Frontal cortex (tissue), 4 donors: ENCODE results near the gene RAC3. TPM values are rescaled to one million over a fixed set of nuclear protein-coding genes. Genes with fewer than 3 reads are reported as not detected.
"Not testable (repeated sequence)": the region's sequence is repeated elsewhere in the genome, so short reads cannot be mapped to it uniquely, and the experiment has no call there.

Experiments used
- DNase-seq, 2 donors: peaks; one replicate each; pipeline ENCODE4 v3.0.0; 2012; ENCODE audit warnings: low spot score in 2 of 2
- FAIRE-seq: peaks from 2 replicates; lab custom pipeline; 2012; peaks lifted over from hg19 to GRCh38; lab: Jason Lieb, UNC
- total RNA-seq: library from RNA; depleted of rRNA; stranded (reverse); fragments of >200 nt; gene quantifications from one replicate; pipeline ENCODE4 v1.2.3, GENCODE V29; 2014
- donor health status: control.
- donor health status: control.
- donor health status: control.

The RAC3 gene
- total RNA-seq, 1 donor from 2014 or later, result 110 TPM

DNA sequence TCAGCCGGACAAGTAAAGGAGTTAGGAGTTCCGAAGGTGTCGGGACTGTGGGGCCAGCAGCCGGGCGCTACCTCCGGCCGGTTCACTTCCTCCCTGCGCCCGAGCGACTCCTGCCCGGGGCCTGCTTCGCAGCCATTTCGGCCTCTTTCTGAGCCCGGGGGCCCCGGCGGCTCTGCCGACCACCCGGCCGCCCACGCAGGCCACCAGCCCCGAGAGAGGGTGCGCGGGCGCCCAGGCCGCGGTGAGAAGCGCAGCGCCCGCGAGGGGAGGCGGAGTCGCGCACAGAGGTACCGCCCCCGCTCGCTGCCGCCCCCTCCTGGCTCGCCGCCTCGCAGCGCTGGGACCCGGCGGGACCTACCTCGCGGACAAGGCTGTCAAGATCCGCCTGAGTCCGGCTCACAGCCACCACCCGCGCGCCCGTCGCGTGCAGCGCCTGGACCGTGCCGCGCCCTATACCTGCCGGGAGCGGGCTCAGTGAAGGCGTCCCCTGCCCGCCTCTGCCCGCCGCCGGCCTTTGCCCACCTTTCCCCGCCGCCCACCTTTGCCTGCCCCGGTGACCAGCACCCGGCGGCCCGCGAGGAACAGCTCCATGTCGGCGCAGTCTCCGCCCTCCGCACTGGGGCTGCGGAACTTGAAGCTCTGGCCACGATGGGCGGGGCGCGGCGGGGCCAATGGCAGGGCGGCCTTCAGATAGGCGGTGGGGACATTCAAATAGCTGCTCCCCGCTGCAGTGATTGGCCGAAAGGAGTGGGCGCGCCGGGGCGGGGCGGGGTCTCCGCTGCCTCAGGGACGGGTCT lies 5.8 kb downstream of the RAC3 start, which contains the start of gene DCXR:
DCXR (minus strand) TSS at position 606 of the 797 bp plus-strand sequence; CDS start at position 591, 15 bp downstream.
- no peak for FAIRE-seq
- DNase-seq, result peak; percentile 96 to 98

DNA sequence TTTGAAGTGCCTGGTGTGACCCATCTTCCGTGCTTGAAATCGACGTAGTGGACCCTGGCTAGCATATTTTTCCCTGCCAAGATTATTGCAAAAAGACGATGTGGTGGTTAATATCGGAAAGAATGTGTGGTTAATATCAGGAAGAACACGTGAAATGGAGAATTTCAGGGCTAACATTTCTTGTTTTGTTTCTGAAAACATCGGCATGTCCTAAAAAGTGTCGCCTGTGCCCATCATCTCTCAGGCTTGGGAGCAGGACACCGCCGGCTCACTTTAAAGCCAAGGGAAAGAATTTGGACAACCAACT lies 6.4 kb downstream of the RAC3 start:
- no peak for FAIRE-seq

DNA sequence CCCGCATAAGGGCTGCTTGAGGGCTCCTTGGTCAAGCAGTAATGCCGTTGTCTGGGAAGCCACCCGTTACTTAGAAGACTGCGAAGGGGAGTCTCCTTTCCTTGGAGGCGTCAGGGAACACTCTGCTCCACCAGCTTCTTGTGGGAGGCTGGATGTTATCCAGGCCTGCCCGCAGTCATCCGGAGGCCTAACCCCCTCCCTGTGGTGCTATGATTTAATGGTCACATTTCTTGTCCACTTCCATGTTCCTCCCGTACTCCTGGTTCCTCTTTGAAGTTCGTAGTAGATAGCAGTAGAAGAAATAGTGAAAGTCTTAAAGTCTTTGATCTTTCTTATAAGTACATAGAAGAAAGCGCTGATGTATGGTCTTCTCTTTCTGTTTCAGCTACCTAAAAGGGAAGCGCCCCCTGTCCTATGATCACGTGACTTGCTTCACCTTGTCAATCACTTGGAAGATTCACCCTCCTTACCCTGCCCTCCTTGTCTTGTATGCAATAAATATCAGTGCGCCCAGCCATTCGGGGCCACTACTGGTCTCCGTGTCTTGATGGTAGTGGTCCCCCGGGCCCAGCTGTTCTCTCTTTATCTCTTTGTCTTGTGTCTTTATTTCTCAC lies 7.4 kb downstream of the RAC3 start:
- DNase-seq, FAIRE-seq: not testable (repeated sequence)

More for the DNA sequence above, 6.4 kb downstream of the RAC3 start:
- DNase-seq, result no peak

DNA sequence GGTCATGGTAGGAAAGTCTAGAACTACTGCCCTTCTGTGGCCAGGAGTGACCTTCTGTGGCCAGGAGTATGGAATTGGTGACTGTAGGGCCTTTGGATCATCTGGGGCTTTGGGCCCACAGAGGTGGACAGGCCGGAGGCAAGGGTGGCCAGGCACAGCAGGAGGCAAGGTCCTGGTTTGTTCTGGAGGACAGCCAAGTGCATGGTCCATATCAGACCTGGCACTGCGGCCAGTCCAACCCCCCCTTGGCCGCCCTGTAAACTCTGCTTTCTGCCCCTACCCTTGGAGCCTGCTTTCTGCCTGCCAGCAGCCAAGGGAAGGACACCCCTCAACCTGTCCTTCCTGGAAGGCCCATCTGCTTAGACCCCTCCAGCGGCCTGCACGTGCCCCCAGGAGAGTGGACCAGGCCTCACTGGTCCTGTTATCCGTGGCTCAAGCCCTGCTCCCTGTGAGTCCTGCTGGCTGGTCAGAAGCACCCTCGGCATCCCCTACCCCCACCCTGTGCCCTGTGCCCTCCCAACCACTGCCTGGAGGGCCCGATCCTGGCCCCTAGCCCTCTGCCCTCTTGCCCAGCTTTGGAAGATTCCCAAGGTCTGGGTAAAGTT lies 8.3 kb downstream of the RAC3 start:
- DNase-seq, result no peak
- FAIRE-seq, result no peak

DNA sequence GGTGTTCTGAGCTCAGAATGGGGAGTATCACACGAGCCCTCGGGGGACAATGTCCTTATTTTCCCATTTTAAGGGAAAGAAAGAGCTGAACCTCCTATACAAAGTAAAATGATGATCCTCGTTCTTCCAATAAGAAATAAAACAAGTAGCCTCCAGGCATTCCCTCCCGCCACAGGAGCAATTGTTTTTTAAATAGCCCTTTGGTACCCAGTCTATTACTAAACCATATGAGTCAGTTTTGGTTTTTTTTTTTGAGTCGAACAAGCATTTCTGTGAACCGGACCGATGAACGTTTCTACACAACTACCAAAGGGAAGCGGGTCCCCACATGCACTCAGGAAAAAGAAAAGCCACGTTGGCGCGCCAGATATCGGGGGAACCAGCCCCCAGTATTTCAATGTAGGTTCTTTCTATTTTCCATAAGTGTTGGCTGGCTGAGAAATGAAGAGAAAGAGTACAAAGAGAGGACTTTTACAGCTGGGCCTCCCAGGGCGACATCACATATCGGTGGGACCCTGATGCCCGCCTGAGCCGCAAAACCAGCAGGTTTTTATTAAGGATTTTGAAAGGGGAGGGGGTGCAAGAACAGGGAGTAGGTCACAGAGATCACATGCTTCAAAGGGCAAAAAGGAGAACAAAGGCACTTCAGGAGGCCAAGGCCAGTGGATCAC lies 9.8 kb downstream of the RAC3 start:
- no peak for FAIRE-seq
- no peak for DNase-seq

DNA sequence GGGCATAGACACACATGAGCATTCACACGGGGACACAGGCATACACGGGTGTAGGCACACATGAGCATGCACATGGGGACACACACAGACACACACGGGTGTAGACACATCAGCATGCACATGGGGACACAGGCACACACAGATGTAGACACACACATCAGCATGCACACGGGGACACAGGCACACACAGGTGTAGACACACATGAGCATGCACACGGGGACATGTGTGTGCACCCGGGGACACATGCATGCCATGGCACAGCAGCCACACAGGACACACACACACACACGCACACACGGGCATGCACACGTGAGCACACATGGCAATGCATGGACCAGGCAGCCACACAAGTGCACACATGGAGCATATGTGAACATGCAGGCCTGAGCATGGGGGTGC lies 11.2 kb downstream of the RAC3 start:
- FAIRE-seq (no peak), DNase-seq (no peak)

DNA sequence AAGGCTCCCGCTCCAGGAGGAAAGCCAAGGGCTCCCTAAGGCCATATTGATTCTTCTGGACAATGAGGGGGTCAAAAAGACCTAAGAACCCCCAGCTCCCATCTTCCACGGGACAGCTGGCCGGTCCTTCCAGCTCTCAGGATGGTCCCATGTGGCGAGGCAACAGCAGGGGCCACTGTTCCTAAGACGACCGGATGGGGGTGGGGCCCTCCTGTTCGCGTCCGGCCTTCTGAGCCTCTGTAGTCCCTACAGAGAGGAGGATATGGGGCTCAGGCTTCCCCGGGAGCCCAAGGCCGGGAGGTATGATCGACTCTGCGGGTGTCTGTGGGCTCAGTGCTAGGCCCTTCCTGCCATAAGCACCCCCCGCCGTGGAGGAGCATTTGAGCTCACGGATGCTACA lies 12.0 kb downstream of the RAC3 start:
- FAIRE-seq (no peak), DNase-seq (no peak)

DNA sequence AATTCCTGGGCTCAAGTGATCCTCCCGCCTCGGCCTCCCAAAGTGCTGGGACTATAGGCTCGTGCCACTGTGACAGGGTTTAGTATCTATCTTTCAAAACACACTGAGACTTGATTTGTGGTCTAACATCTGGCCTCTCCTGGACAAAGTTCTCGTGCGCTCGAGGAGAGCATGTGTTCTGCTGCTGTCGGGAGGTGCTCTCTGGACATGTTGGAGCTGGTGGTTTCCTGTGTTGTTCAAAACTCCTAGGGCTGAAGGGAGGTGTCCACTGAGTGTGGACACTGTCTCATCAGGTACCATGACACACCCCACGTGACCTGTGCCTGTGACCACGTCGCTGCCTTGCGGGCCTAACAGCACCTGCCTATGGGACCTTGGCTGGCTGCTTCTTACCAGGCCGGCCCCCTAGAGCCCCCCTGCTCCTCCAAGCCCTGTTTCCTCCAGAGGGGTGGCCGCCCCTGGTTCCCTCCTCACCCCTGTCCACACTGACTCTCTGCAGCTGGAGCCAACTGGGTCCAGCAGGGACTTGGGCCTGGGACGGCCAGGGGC lies 14.5 kb downstream of the RAC3 start:
- FAIRE-seq, result no peak
- no peak for DNase-seq

DNA sequence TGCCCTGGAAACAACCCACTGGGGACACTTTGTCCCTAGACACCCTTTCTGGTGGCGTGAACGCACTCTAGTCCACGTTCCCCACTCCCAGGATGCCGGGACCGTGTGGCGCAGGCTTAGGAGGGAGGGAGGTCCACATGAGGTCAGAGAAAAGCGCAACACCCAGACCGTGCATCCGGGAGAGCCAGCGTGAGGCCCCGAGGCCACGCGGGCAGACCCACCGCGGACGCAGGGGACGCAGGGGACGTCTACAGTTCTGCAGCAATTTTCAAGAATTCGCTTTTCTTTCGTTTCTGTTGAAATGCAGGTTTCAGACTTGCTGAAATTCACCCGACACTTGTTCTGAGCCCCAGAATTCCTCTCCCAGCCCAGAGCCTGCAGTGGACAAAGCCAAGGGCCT lies 15.4 kb downstream of the RAC3 start:
- no peak for DNase-seq

DNA sequence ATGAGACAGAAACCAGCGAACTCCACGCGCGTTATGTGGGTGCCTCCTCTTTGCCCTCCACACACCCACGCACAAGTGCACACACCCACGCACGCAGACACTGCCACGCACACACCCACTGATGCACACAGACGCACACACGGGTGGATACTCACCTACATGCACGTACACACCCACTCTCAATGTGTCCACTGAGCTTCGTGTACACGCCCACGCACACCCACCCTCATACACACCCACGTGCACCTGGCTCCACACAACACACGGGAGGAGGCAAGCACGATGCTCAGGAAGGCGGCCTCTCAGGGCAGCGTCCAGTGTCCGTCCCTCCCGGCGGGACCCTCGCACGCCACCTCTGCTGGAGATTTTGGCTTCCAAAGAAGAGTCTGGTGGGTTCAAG lies 15.9 kb downstream of the RAC3 start:
- no peak for FAIRE-seq
- no peak for DNase-seq

More for the DNA sequence above, 15.4 kb downstream of the RAC3 start:
- FAIRE-seq, result no peak

DNA sequence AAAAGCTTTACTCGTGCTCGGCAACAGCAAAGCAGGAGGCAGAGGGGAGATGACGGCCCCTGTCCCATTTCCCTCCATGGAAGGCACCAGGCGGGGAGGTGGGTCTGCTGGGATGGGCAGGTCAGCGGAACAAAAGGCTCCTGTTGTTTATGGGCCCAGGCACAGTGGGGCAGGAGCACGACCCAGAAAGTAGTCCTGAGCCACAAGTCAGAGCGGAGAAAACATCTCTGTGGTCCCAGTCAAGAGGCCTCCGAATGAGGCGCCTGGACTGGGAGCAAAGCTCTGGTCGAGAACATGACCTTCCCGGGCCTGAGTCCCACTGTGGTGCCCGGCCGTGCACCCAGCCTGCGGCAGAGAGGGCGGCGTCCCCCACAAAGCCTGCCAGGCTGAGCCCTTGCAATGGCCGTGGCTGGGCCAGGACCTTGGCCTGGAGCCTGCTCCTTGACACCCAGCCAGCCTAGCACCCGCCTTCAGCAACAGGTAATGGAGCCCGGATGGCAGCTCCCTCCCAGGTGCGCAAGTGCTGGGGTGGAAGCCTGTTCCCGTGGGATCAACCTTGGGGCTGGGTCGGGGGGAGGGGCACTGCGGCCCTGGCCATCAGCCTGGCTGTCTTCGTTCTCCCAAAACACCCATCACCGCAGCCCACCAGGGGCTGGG lies 16.6 kb downstream of the RAC3 start:
- DNase-seq (no peak), FAIRE-seq (no peak)

DNA sequence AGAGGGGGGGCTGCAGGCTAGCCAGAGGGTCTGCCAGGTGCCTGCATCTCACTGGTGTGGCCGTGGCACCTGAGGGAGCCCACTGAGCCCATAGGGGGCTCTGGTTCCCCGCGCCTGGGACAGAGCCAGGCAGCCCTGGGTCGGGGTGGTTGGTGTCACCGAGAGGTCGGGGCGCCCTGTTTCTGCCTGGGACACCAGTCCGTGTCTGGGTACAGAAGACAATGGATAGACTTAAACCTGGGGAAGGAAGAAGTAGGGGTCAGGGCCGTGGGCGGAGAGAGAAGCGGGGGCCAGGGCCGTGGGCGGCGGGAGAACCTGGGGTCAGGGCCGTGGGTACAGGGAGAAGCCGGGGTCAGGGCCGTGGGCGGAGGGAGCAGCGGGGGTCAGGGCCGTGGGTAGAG lies 17.1 kb downstream of the RAC3 start:
- DNase-seq (no peak), FAIRE-seq (no peak)

DNA sequence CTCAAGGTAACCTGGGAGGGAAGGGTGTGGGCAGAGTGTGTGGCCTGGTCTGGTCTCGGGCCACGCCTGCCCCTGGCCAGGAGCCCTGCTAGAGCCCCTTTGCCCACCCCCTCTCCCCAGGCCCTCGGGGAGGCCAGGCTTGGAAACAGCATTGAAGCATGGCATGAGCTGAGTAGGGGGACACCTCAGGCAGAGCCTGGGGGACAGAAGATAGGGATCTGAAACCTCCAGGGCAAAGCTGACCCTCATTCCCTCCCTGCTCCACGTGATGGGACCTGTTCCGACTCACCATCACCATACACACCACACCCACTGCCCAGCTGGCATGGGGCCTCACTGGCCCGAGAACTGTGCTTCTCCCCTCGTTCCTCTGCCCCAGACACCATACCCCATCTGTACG lies 17.6 kb downstream of the RAC3 start:
- DNase-seq (no peak), FAIRE-seq (no peak)

DNA sequence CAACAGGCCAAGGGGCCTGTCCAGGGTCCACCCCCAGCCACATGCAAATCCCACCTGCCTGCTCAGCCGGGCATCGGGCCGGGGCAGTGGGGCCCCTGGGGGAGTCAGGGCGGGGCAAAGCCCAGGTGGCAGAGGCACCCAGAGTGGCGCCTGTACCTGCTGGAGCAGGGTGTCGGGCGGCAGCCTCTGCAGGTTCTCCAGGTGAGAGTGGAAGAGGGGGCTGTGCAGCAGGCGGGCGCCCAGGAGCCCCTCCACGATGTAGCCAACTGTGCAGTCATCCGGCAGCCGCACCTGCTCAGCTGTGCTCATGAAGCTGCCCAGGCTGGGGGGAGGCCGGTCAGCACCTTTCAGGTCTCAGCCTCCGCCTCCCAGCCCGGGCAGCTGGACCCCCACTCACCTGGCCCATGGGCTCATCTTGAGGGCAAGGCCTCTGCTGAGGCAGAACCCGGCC lies 18.1 kb downstream of the RAC3 start:
- FAIRE-seq, result no peak
- DNase-seq, result no peak

DNA sequence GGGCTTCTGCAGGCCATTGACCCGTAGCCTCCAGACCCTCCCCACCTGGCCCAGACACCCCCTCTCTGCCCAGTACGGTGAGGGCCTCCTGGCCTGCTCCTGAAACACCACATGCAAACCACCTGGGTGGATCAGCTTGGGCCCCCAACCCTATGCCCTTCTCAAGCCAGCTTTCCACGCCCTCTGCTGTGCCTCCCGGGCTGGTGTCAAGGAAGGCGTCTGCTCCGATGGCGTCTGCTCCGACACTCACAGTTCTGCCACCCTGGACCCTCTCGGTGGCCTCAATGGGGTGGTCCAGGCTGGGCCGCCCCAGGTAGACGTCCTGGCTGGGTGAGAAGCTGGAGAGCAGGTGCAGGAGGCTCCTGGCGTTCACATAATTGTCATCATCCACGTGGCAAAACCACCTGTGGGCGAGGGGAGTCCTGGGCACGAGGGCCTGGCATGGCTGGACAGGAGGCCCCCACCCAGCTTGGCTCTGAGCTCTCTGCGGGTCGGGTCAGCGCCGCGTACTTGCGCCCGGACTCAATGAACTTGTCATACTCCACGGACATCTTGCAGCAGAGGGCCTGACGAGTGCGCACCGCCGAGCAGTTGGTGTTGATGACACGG lies 18.8 kb downstream of the RAC3 start:
- FAIRE-seq (no peak), DNase-seq (no peak)

DNA sequence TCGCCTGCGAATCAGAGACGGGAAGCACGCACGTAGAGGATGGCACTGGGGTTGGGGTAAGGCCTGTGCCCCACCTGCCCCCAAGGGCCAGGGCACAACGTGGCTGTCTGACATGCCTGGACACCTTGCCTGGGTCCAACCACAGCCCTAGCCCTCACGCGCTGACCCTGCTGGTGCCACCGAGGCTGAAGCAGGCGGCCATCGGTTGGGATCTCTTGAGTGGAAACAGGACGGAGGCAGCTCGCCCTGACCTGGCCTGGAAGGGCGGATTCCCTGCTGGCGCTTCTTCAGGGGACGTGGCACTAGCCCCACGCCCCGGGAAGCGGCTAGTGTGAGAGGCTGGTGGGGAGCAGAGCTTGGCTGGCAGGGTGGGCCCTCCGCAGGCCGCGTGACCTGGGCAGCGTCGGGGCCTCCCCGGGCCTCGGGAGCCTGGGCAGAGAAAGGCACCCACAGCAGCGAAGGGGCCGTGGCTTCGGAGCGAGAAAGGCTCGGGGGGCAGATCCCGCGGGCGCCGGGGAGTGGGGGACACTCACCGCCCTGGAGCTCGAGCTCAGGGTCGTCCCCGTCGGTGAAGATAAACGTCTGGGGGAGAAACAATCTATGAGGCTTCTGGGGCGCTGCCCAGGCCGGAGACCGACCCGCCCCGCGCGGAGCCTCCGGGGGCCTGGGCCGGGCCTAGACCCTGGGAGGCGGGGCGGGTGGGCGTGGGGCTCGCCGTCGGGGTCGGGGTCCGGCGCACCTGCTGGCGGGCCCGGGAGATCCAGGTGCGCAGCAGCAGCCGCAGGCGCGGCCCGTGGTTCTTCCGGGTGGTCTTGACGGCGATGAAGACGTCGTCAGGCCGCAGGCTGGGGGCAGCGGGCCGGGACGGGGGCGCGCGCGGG lies 19.5 kb downstream of the RAC3 start:
- FAIRE-seq, result no peak
- DNase-seq, result peak in 1 of 2 donors; percentile 53

DNA sequence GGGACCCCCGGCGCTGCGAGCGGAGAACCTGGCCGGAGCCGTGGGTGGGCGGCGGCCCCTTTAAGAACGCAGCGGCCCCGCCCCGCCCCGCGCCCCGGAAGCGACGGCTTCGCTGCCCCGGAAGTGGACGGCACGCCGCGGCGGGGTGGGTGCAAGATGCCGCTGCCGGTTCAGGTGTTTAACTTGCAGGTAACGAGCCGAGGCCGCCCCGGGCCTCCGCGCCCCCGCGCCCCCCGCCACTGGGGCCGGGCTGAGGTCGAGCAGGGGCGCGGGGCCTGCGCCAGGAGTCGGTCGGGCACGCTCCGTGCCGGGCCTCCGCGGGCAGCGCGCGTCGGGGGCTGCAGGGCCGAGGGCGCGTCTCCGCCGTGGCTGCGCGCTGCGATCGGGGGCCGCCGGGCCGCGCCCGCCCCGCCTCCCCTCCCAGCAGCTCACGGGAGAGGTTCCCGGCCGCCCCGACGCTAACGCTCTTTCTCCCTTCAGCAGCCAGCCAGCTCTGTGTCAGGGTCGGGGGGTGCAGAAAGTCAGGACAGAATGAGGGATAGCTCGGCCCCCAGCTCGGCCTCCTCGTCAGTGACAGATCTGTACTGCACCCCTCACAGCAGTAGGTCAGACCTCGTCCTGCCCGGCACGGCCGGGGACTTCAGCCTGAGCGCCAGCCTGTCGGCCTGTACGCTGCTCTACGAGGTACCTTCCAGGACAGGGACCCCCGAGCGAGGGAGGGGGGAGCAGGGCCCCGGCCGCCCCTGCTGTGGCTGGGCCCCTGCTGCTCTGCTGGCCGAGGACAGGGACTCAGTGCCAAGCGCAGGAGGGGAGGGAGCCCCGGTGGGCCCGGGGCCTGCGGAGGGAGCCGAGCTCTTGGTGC lies 20.5 kb downstream of the RAC3 start, which contains the start of the genes GPS1 and RFNG:
GPS1 (plus strand) TSS at position 123 of the 862 bp plus-strand sequence; CDS start at position 157, 34 bp downstream.
RFNG (minus strand) TSS at position 36 of the 862 bp plus-strand sequence. CDS start 45 bp downstream, outside the sequence.
- peak; percentile 98 to 99 for DNase-seq
- FAIRE-seq, result no peak
